Limb (tissue), 2 donors: Measurements from ENCODE around the gene DCPS.
"Not testable (repeated sequence)": the region's sequence is repeated elsewhere in the genome, so short reads cannot be mapped to it uniquely, and the experiment has no call there.

Experiments used
- DNase-seq, 2 donors: peaks; one replicate each; pipeline ENCODE4 v3.0.0-alpha.2; 2016; ENCODE audit errors: extremely low spot score in 2 of 2

DCPS gene

GRCh38 chr11:126343051-126343450, 39.2 kb downstream of the DCPS start:
- DNase-seq, result no peak

- DNase-seq, result no peak
Measured at GRCh38 chr11:126344141-126345080, 40.6 kb downstream of the DCPS start.

- DNase-seq, result no peak
Measured at GRCh38 chr11:126345283-126345682, 41.4 kb downstream of the DCPS start.

- no peak for DNase-seq
Measured at GRCh38 chr11:126345759-126346585, 42.1 kb downstream of the DCPS start.

GRCh38 chr11:126346586-126346940, 42.7 kb downstream of the DCPS start:
- no peak for DNase-seq

GRCh38 chr11:126346946-126347345, 43.1 kb downstream of the DCPS start:
- DNase-seq, result not testable (repeated sequence)

GRCh38 chr11:126347751-126348668, 44.1 kb downstream of the DCPS start:
- DNase-seq, result peak in 1 of 2 donors; percentile 24

- no peak for DNase-seq
Measured at GRCh38 chr11:126348806-126349582, 45.1 kb downstream of the DCPS start.

- DNase-seq, result no peak
Measured at GRCh38 chr11:126350836-126351235, 47.0 kb downstream of the DCPS start.

GRCh38 chr11:126352163-126352562, 48.3 kb downstream of the DCPS start:
- no peak for DNase-seq

GRCh38 chr11:126352934-126353801, 49.3 kb downstream of the DCPS start:
- no peak for DNase-seq

GRCh38 chr11:126354631-126355323, 50.9 kb downstream of the DCPS start:
- DNase-seq, result no peak

- DNase-seq, result peak; percentile 82 to 94
Measured at GRCh38 chr11:126355324-126355925, 51.6 kb downstream of the DCPS start, which contains the start of gene ST3GAL4. Gene ST3GAL4, plus strand, starts transcription at chr11:126355686. Its CDS starts 50,470 bp downstream, at chr11:126406156.

GRCh38 chr11:126355926-126356897, 52.4 kb downstream of the DCPS start:
- no peak for DNase-seq

- no peak for DNase-seq
Measured at GRCh38 chr11:126357055-126357962, 53.4 kb downstream of the DCPS start.
